CD4-positive, CD25-positive, alpha-beta regulatory T cell (primary cell): ENCODE measurements around the gene PHLDB3. TPM values are rescaled to one million over a fixed set of nuclear protein-coding genes. Genes with fewer than 3 reads are reported as not detected.
"Not testable (repeated sequence)": the region's sequence is repeated elsewhere in the genome, so short reads cannot be mapped to it uniquely, and the experiment has no call there.

Experiments
- ATAC-seq, 2 donors: fragments of 150-1000 bp; cut with Tn5 transposase; one replicate each; pipeline ENCODE4 v1.10.0; 2021; ENCODE audit warnings: low read depth in 2 of 2, moderate number of reproducible peaks in 2 of 2, moderate library complexity in 1 of 2
- DNase-seq, 3 donors: peaks; one replicate each; pipeline versions ENCODE4 v3.0.0 to v3.0.0-alpha.2; 2012 to 2022; ENCODE audit warnings: mixed read lengths in 1 of 3
- H3K27ac ChIP-seq: one replicate; pipeline ENCODE4 v1.7.0; 2013; ENCODE audit warnings: mild to moderate bottlenecking, low read length; ENCODE audit not compliant: insufficient read depth, poor library complexity, severe bottlenecking
- H3K27me3 ChIP-seq: one replicate; pipeline ENCODE4 v1.7.0; 2013; ENCODE audit warnings: low read length; ENCODE audit not compliant: control insufficient read depth, insufficient read depth
- H3K36me3 ChIP-seq: one replicate; pipeline ENCODE4 v1.7.0; 2013; ENCODE audit warnings: mild to moderate bottlenecking, low read length, moderate library complexity; ENCODE audit not compliant: control insufficient read depth, insufficient read depth
- H3K4me1 ChIP-seq: 2 replicates; pipeline ENCODE4 v1.7.0; 2013; ENCODE audit warnings: mild to moderate bottlenecking, low read length; ENCODE audit not compliant: insufficient read depth, control insufficient read depth, poor library complexity, severe bottlenecking
- H3K4me3 ChIP-seq: one replicate; pipeline ENCODE4 v1.7.0; 2013; ENCODE audit warnings: low read depth, mild to moderate bottlenecking, low read length, moderate library complexity
- H3K9me3 ChIP-seq, 2 experiments: 1 replicate in 1 of 2; 2 replicates in 1 of 2; pipeline ENCODE4 v1.7.0; 2013; ENCODE audit warnings: low read length in 2 of 2, mild to moderate bottlenecking in 1 of 2, moderate library complexity in 1 of 2; ENCODE audit not compliant: control insufficient read depth in 2 of 2
- H3K27ac Mint-ChIP-seq, 3 donors: one replicate each; pipeline ENCODE4 v1.8.0; 2020 to 2022; ENCODE audit warnings: mild to moderate bottlenecking in 3 of 3, mixed read lengths in 3 of 3, moderate library complexity in 2 of 3
- H3K27me3 Mint-ChIP-seq: one replicate; pipeline ENCODE4 v1.8.0; 2022; ENCODE audit warnings: mild to moderate bottlenecking, mixed read lengths
- H3K36me3 Mint-ChIP-seq: one replicate; pipeline ENCODE4 v1.8.0; 2020; ENCODE audit warnings: mixed read lengths
- H3K4me1 Mint-ChIP-seq, 4 donors: one replicate each; pipeline ENCODE4 v1.8.0; 2020 to 2022; ENCODE audit warnings: mixed read lengths in 4 of 4, mild to moderate bottlenecking in 1 of 4
- H3K4me3 Mint-ChIP-seq, 4 donors: one replicate each; pipeline ENCODE4 v1.8.0; 2020 to 2022; ENCODE audit warnings: mild to moderate bottlenecking in 4 of 4, mixed read lengths in 4 of 4, moderate library complexity in 3 of 4
- H3K9me3 Mint-ChIP-seq, 7 donors: one replicate each; pipeline ENCODE4 v1.8.0; 2020 to 2022; ENCODE audit warnings: mixed read lengths in 7 of 7, mild to moderate bottlenecking in 3 of 7, moderate library complexity in 2 of 7
- polyA plus RNA-seq, 4 donors: library from polyadenylated mRNA; unstranded; fragments of 300-500 nt; fragmentation: Illumina TruSeq; gene quantifications; one replicate each; pipeline ENCODE4 v1.2.3, GENCODE V29; 2021
- total RNA-seq: library from RNA; stranded (reverse); gene quantifications from one replicate; pipeline ENCODE4 v1.2.3, GENCODE V29; 2022

Gene PHLDB3
- total and polyA plus RNA-seq, 5 donors from 2014 or later, result 1.5 to 64.1 (median 4.2) TPM

- Mint-ChIP-seq H3K9me3 (no peaks in the 10 kb centered on the region), H3K4me1 (peaks cover 6 to 8% (median 7%) of the 10 kb centered on the region in 4 donors), H3K4me3 (peak overlapping the region in 1 of 4 donors; percentile 15), H3K27ac (peak overlapping the region in 1 of 3 donors; percentile 11), H3K36me3 (peaks cover 11% of the 10 kb centered on the region), H3K27me3 (no peaks in the 10 kb centered on the region)
- Histone ChIP-seq H3K4me3 (no peak overlapping the region), H3K27me3 (no peaks in the 10 kb centered on the region), H3K36me3 (no peaks in the 10 kb centered on the region), H3K9me3 (no peaks in the 10 kb centered on the region), H3K27ac (no peak overlapping the region), H3K4me1 (peaks cover 7% of the 10 kb centered on the region)
- no peak for ATAC-seq
- DNase-seq, result no peak
Observed at GRCh38 chr19:43518051-43518450, 13.5 kb upstream of the PHLDB3 start.

GRCh38 chr19:43512399-43512798 lies 7.9 kb upstream of the PHLDB3 start:
- Mint-ChIP-seq H3K27ac (peak overlapping the region in 1 of 3 donors; percentile 11), H3K4me3 (peak overlapping the region in 1 of 4 donors; percentile 2), H3K36me3 (peaks cover 25% of the 10 kb centered on the region)
- ATAC-seq, H3K9me3 ChIP-seq, DNase-seq, H3K4me3 ChIP-seq, H3K9me3 Mint-ChIP-seq, H3K27ac ChIP-seq, H3K4me1 ChIP-seq, H3K27me3 Mint-ChIP-seq, H3K4me1 Mint-ChIP-seq, H3K27me3 ChIP-seq: not testable (repeated sequence)
- H3K36me3 ChIP-seq, result peaks cover 11% of the 10 kb centered on the region

- H3K4me1 Mint-ChIP-seq, result peaks cover 0 to 1% (median 0%) of the 10 kb centered on the region in 4 donors
- Histone ChIP-seq H3K27ac (no peak overlapping the region), H3K4me3 (no peak overlapping the region), H3K4me1 (no peaks in the 10 kb centered on the region), H3K36me3 (peaks cover 11% of the 10 kb centered on the region), H3K9me3 (no peaks in the 10 kb centered on the region), H3K27me3 (no peaks in the 10 kb centered on the region)
- H3K4me3 Mint-ChIP-seq, result peak overlapping the region in 1 of 4 donors; percentile 67
- H3K27ac Mint-ChIP-seq, result peak overlapping the region in 1 of 3 donors; percentile 36
- H3K9me3 Mint-ChIP-seq, result no peaks in the 10 kb centered on the region
- H3K27me3 Mint-ChIP-seq, result no peaks in the 10 kb centered on the region
- H3K36me3 Mint-ChIP-seq, result peaks cover 25% of the 10 kb centered on the region
- ATAC-seq (no peak), DNase-seq (no peak)
Observed at GRCh38 chr19:43511324-43511723, 6.8 kb upstream of the PHLDB3 start.

GRCh38 chr19:43510713-43511112 lies 6.2 kb upstream of the PHLDB3 start:
- no peak for DNase-seq
- Histone ChIP-seq H3K36me3 (peaks cover 11% of the 10 kb centered on the region), H3K4me1 (peaks cover 4% of the 10 kb centered on the region), H3K4me3 (no peak overlapping the region), H3K27ac (no peak overlapping the region), H3K9me3 (no peaks in the 10 kb centered on the region), H3K27me3 (no peaks in the 10 kb centered on the region)
- ATAC-seq, result no peak
- Mint-ChIP-seq H3K36me3 (peaks cover 21% of the 10 kb centered on the region), H3K27ac (peak overlapping the region in 2 of 3 donors; percentile 36 to 74), H3K27me3 (no peaks in the 10 kb centered on the region), H3K4me3 (peak overlapping the region in 1 of 4 donors; percentile 67), H3K9me3 (no peaks in the 10 kb centered on the region), H3K4me1 (peaks cover 2 to 7% (median 5%) of the 10 kb centered on the region in 4 donors)

- Histone ChIP-seq H3K36me3 (peaks cover 11% of the 10 kb centered on the region), H3K27me3 (no peaks in the 10 kb centered on the region), H3K27ac (no peak overlapping the region), H3K4me3 (no peak overlapping the region), H3K4me1 (peaks cover 29% of the 10 kb centered on the region), H3K9me3 (no peaks in the 10 kb centered on the region)
- H3K27me3 Mint-ChIP-seq, result no peaks in the 10 kb centered on the region
- DNase-seq, result no peak
- no peak for ATAC-seq
- peak overlapping the region in 1 of 4 donors; percentile 32 for H3K4me3 Mint-ChIP-seq
- peaks cover 21% of the 10 kb centered on the region for H3K36me3 Mint-ChIP-seq
- H3K27ac Mint-ChIP-seq, result peak overlapping the region in 2 of 3 donors; percentile 20 to 83
- no peaks in the 10 kb centered on the region for H3K9me3 Mint-ChIP-seq
- H3K4me1 Mint-ChIP-seq, result peaks cover 7 to 30% (median 21%) of the 10 kb centered on the region in 4 donors
Observed at GRCh38 chr19:43507880-43508279, 3.3 kb upstream of the PHLDB3 start.

- peak overlapping the region in 1 of 3 donors; percentile 95 for H3K27ac Mint-ChIP-seq
Observed at GRCh38 chr19:43506629-43507028, 2.1 kb upstream of the PHLDB3 start.

GRCh38 chr19:43505941-43506340 lies 1.4 kb upstream of the PHLDB3 start:
- Mint-ChIP-seq H3K4me3 (peak overlapping the region; percentile 71 to 89 (median 74)), H3K4me1 (peaks cover 11 to 40% (median 29%) of the 10 kb centered on the region in 4 donors), H3K36me3 (peaks cover 22% of the 10 kb centered on the region), H3K27ac (peak overlapping the region; percentile 72 to 95 (median 88)), H3K9me3 (no peaks in the 10 kb centered on the region), H3K27me3 (no peaks in the 10 kb centered on the region)
- Histone ChIP-seq H3K36me3 (peaks cover 11% of the 10 kb centered on the region), H3K4me1 (peaks cover 34% of the 10 kb centered on the region), H3K4me3 (no peak overlapping the region), H3K9me3 (no peaks in the 10 kb centered on the region), H3K27ac (peak overlapping the region; percentile 92), H3K27me3 (no peaks in the 10 kb centered on the region)
- ATAC-seq (no peak), DNase-seq (peak in 1 of 3 donors; percentile 33)

More at GRCh38 chr19:43506629-43507028, 2.1 kb upstream of the PHLDB3 start:
- Histone ChIP-seq H3K36me3 (peaks cover 11% of the 10 kb centered on the region), H3K27ac (no peak overlapping the region), H3K9me3 (no peaks in the 10 kb centered on the region), H3K27me3 (no peaks in the 10 kb centered on the region), H3K4me3 (no peak overlapping the region), H3K4me1 (peaks cover 34% of the 10 kb centered on the region)
- peaks cover 23% of the 10 kb centered on the region for H3K36me3 Mint-ChIP-seq
- peak overlapping the region in 2 of 4 donors; percentile 76 to 89 for H3K4me3 Mint-ChIP-seq
- H3K27me3 Mint-ChIP-seq, result no peaks in the 10 kb centered on the region
- H3K4me1 Mint-ChIP-seq, result peaks cover 11 to 39% (median 28%) of the 10 kb centered on the region in 4 donors
- no peak for ATAC-seq
- no peaks in the 10 kb centered on the region for H3K9me3 Mint-ChIP-seq
- no peak for DNase-seq

- Histone ChIP-seq H3K4me1 (peaks cover 34% of the 10 kb centered on the region), H3K27ac (peak overlapping the region; percentile 92), H3K9me3 (no peaks in the 10 kb centered on the region), H3K27me3 (no peaks in the 10 kb centered on the region), H3K36me3 (peaks cover 6% of the 10 kb centered on the region), H3K4me3 (no peak overlapping the region)
- DNase-seq, result no peak
- H3K4me1 Mint-ChIP-seq, result peaks cover 11 to 42% (median 31%) of the 10 kb centered on the region in 4 donors
- peak overlapping the region; percentile 88 to 95 (median 95) for H3K27ac Mint-ChIP-seq
- H3K36me3 Mint-ChIP-seq, result peaks cover 21% of the 10 kb centered on the region
- no peak for ATAC-seq
- no peaks in the 10 kb centered on the region for H3K27me3 Mint-ChIP-seq
- H3K4me3 Mint-ChIP-seq, result peak overlapping the region; percentile 68 to 94 (median 77)
- no peaks in the 10 kb centered on the region for H3K9me3 Mint-ChIP-seq
Observed at GRCh38 chr19:43505186-43505456, 575 bp upstream of the PHLDB3 start.
